ENCODE measurements around the gene RPS21.
A peak's percentile ranks its signal among the peaks of the same experiment; 100 is the strongest.
"Not testable (repeated sequence)": the region's sequence is repeated elsewhere in the genome, so short reads cannot be mapped to it uniquely, and the experiment has no call there.

The RPS21 gene

GRCh38 chr20:62365814-62366369, 21.0 kb upstream of the RPS21 start:
- no peak for DNase-seq (ENCODE audit: low read depth)

DNA sequence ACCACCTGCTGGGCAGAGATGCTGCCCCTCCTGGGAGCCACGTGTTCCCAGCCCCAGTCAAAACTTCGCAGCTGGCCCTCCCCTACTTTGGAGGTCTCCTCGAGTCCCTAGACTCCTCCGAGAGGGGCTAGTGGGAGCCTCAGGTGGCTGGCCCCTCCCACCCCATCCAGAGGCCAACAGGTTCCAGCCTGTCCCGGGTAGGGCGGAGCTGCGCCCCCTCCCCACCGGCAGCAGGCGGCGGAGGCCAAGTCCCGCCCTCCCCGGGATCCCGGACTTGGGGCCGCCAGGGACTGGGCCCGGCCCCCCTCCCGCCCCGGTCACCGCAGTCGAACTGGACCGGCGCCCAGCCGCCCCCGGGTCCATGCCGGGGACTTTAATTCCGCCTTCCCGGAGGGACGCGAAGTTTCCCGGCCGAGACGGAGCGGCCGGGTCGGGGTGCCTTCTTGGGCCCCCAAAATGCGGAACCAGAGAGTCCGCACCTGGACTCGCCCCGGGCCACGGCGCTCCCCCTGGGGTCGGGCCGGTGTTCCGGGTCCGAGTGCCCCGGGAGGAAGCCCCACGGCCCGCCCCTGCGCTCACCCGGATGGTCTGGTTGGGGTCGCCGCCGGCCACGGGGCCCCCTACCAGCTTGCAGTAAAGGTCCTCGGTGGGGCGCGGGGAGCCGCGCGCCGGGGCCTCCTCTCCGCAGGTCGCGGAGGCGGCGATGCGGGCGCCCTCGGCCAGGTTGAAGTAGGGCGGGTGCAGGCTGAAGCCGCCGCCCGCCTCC, 20.4 kb upstream of the RPS21 start:
- DNase-seq (ENCODE audit: low read depth): no peak

- DNase-seq (ENCODE audit: low read depth): peak; percentile 52
These were observed 19.7 kb upstream of the RPS21 start, which contains the start of gene LAMA5 for GRCh38 chr20:62367136-62367632. LAMA5 (minus strand) TSS chr20:62367312; CDS start chr20:62367245, 67 bp downstream.

GRCh38 chr20:62367633-62368391, 19.1 kb upstream of the RPS21 start:
- no peak for DNase-seq (ENCODE audit: low read depth)

DNA sequence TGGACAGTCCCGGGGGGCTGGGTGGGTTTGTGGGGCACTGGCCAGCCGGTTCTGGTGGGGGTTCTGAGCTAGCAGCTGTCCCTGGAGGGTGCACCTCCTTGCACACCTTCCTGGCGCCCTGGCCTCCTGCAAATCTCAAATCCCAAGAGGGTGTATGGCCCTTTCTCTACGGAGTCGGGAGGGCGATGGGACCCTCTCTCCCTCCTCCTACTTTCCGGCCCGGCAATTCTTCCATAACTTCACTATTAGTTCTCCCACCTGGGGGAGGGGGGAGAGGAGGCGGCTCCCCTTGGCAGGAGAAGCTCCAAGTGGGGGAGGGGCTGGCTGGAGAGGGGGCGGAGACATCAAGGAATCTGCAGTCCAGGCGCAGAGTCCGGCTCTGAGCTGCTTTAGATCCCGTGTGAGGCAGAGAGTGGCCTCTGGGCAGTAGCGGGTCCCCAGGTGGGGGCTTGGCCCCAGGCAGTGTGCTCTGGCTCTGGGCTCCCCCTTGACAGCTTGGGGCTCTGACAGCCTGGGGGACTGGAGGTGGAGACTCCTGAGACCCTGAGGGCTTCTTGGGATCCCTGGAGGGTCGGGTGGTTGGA, 18.4 kb upstream of the RPS21 start:
- DNase-seq (ENCODE audit: low read depth): peak; percentile 44

- DNase-seq (ENCODE audit: low read depth): peak; percentile 69
These were observed 17.7 kb upstream of the RPS21 start for GRCh38 chr20:62368976-62369814.

DNA sequence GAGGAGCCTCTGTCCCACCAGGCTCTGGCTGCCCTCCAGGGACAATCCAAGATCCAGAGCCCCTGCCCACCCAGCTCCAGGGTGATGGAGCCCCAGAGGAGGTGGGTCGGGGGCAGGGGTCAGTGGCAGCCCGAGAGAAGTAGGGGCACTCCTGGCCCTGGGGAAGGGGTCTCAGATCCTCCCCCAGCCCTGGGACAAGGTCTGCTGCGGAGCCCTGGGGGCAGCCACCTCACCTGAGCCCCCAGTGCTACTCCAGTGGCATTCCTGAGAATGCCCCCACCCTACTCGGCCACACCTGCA, 17.1 kb upstream of the RPS21 start:
- DNase-seq (ENCODE audit: low read depth): no peak

- DNase-seq (ENCODE audit: low read depth): peak; percentile 94
These were observed 16.6 kb upstream of the RPS21 start for GRCh38 chr20:62370115-62370806.

DNA sequence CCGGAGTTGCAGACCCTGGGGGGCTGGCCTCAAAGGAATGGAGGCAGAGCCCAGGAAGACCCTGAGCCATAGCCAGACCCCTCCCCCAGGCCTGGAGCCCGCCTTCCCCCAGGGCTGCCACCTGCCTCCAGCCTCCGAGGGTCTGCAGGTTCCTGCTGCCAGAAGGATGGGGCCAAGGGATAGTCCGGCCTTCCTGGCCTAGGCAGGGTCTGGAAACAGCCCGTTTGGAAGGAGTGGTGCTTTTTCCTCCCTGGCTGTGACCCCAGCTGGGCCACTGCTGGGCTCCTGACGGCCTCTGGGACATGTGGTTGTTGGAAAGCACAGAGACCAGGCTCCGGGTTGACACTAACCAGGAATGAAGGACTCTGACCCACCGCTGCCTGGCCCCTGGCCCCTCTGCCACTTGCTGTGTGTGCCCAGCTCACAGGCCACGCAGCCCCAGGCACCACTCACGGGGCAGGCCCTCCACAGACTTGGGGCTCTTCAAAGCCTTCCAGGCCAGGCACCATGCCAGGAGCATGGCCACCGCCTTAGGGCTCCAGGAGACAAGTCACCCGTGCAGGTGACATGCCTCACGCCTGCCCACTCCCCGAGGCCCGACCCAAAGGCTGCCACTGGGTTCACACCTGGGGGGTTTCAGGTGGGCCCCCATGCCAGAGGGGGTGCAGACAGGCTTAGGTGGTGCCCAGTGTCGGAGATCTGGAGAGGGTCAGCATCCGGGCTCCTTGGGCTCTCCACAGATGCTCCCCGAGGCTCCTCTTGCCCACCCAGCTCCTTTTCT, 15.9 kb upstream of the RPS21 start:
- no peak for DNase-seq (ENCODE audit: low read depth)

DNA sequence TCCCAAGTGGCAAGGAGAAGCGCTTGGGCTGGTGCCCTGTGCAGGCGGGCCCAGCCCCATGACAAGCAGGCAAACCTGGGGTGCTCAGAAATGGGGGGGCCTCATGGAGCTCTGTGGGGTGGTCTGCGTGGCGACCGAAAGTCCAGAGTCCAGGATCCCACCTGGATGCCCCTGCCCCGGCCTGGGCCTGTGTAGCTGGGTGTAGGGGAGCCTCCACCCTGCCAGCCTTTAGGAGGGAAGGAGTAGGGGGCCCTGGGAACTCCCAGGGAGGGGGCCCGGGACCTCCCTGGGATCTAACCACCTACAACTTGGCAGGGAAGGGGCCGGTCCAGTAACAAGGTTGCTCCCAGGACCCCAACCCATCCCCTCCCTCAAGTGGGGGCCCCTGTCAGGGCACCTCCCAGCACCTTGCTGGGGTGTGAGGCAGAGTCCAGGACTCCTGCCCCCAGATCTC, 15.3 kb upstream of the RPS21 start:
- DNase-seq (ENCODE audit: low read depth): no peak

- no peak for DNase-seq (ENCODE audit: low read depth)
These were observed 14.6 kb upstream of the RPS21 start for GRCh38 chr20:62372042-62372993.

- not testable (repeated sequence) for DNase-seq (ENCODE audit: low read depth)
These were observed 13.2 kb upstream of the RPS21 start for GRCh38 chr20:62373631-62374179.

DNA sequence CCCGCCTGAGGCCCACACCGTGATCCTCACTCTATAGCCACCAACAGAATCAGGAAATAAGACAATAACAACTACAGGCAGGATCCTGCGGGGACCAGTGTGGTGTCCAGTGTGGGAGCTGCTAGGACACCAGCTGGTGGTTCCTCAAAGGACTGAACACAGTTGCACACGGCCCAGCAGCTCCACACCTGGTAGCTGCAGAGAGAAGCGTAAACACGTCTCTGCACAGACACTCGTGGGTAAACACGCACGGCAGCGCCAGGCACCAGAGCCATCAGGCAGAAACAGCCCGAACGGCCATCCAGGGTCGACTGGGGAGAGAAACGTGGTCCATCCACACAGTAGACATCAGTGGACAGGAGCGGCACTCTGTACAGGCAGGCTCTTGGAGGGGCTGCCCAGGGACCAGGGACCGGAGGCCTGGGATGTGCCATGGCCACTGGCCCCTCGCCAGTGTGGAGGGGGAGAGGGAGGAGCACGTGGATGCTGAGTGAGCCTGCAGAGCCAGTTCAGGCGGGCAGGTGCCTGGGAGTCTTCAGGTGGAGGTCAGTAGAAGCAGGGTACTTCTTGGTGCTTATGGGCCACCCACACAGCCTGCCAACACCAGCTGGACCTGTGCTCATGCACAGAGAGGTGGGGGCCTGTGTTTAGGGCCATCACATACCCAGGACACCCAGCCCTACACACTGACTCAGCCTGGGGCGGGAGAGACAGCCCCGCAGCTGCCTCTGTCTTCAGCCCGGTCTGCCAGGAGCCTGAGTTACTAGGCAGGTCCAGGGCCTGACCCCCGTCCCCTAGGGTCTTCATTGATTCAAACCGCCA, 12.4 kb upstream of the RPS21 start:
- no peak for DNase-seq (ENCODE audit: low read depth)

DNA sequence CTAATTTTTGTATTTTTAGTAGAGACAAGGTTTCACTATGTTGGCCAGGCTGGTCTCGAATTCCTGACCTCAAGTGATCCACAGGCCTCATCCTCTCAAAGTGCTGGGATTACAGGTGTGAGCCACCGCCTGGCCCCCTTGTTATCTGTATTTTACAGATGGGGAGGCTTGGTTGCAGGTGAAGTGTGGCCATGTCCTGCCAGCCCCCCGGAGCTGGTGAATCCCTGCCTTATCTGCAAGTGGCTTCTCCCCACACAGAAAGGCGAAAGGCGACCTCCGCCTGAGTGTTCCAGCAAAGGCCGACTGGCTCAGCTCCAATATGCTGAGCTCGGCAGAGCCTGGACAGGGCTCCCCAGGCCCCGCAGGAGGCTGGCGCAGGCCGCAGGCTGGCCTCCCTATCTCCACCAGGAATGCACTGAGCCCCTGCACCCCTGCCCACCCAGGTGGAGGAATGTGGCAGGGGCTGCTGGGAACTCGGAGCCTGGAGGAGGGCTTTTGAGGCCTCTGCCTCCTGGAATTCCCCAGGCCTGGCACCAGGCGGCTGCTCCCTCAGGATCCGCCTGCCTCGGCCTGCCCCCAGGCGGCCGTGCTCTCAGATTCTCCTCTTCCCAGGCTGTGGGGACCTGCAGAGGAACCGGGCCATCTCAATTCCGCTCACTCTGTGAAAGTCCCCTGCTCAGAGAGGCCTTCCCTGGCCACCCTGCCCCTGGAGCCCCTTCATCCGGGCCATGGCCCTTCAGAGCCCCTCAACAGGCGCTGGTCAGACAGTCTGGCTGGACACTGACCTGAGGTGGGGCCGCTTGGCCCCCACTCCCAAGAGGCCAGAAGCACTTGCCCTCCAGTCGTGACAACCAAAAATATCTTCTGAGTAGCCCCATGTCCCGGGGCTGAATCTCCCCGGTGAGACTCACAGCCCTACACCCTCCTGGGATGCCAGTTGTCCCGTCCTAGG, 10.5 kb upstream of the RPS21 start:
- DNase-seq (ENCODE audit: low read depth): no peak

- DNase-seq (ENCODE audit: low read depth): no peak
These were observed 9.8 kb upstream of the RPS21 start for GRCh38 chr20:62377064-62377461.

DNA sequence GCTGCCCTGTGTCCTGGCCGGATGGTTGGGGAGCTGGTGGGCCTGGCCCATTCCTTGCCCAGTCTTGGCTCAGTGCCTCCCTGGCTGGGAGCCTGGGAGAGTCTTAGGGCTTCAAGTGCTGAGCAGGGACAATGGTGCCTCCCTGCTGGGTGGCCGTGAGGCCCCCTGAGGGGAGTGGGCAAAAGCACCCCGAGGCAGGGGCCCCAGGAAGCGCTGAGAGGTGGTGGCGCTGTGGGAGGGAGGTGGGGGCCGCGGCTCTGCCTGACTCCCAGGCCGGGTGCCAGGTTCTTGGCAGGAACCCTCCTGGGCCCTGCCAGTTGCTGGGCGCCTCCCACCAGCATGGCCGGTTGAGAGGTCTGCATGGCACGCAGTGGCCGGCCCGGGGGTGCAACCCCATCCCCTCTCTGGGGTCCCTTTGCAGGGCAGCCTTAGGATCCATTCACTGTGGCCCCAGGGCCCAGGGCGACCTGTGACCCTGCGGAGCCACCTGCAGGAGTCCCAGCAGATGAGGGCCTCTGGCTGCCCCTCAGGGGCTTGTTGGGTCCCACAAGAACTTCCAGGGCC, 9.2 kb upstream of the RPS21 start:
- no peak for DNase-seq (ENCODE audit: low read depth)
